AG04450 (cell line): ENCODE results near the gene CCDC167. TPM values are rescaled to one million over a fixed set of nuclear protein-coding genes. Genes with fewer than 3 reads are reported as not detected.
"Not testable (repeated sequence)": the region's sequence is repeated elsewhere in the genome, so short reads cannot be mapped to it uniquely, and the experiment has no call there.

ENCODE experiments used
- CTCF ChIA-PET: fragments of 300-600, 350-600 bp; formaldehyde crosslinking; extraction: SDS; loops from one replicate; lab custom pipeline; 2022; ENCODE audit warnings: antibody characterized with exemption, inconsistent platforms; lab: Charles Lee
- POLR2A ChIA-PET: fragments of 350-600 bp; formaldehyde crosslinking; extraction: SDS; loops from one replicate; lab custom pipeline; 2021; ENCODE audit warnings: antibody characterized with exemption, inconsistent platforms; lab: Yijun Ruan, JAX
- DNase-seq: peaks from one replicate; pipeline ENCODE4 v3.0.0-alpha.2; 2011; ENCODE audit warnings: low read depth, low spot score
- H3K27ac ChIP-seq: one replicate; pipeline ENCODE4 v1.5.1; 2012; ENCODE audit warnings: low read depth, low read length, control low read depth
- H3K27me3 ChIP-seq: one replicate; pipeline ENCODE4 v1.6.0; 2012; ENCODE audit warnings: low read length; ENCODE audit not compliant: control insufficient read depth, insufficient read depth
- H3K4me3 ChIP-seq: 2 replicates; pipeline ENCODE4 v1.5.1; 2011; ENCODE audit warnings: mild to moderate bottlenecking, low read depth, low read length, control low read depth
- H3K9me3 ChIP-seq: 2 replicates; pipeline ENCODE4 v1.5.1; 2012; ENCODE audit warnings: low read length; ENCODE audit not compliant: control insufficient read depth, insufficient read depth
- polyA plus RNA-seq: library from polyadenylated mRNA; depleted of rRNA; stranded (reverse); fragments of >200 nt; gene quantifications from 2 replicates; pipeline ENCODE4 v1.2.3, GENCODE V29; 2011
- TF ChIP-seq, protein P1 (sequence below): IDR thresholded peaks from 2 replicates; pipeline ENCODE4 v1.5.1; 2011; ENCODE audit warnings: low read depth, low read length, control low read depth, inconsistent platforms

Gene CCDC167
- polyA plus RNA-seq, 1 experiment = 27.3 TPM

DNA sequence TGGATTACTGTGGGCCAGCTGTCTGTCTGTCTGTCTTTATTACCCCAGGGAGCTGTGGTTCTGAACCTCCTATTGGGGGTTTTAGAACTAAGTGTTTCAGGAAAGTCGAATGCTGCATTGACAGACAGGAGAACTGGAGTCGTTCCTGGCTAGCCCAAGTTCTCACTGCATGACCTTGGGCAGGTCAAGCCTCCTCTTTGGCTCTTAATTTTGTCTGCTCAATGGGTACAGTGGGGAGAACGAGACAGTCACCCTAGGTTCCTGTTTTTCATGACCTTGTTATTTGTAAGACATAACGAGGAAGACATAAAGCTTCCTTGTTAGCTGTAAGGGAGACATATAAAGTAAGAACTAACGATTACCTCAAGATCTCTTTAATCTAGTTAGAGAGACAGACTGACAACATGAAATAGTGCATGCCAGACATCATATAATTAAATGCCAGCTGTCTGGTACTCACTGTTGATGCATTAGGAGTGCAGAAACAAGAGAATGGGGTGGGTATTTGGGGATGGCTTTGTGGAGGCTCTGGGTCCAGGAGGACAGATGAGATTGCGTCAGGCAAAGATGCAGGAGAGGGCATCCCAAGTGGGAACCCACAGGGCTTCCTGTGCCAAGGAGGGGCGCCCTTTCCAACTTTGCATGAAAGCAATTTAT lies 3.7 kb upstream of the CCDC167 start:
- Histone ChIP-seq H3K27me3 (peaks cover 19% of the 10 kb centered on the region), H3K9me3 (no peaks in the 10 kb centered on the region), H3K4me3 (no peak overlapping the region), H3K27ac (no peak overlapping the region)
- ChIA-PET CTCF (no interaction called here), POLR2A (no interaction called here)
- TF ChIP-seq, protein P1, sequence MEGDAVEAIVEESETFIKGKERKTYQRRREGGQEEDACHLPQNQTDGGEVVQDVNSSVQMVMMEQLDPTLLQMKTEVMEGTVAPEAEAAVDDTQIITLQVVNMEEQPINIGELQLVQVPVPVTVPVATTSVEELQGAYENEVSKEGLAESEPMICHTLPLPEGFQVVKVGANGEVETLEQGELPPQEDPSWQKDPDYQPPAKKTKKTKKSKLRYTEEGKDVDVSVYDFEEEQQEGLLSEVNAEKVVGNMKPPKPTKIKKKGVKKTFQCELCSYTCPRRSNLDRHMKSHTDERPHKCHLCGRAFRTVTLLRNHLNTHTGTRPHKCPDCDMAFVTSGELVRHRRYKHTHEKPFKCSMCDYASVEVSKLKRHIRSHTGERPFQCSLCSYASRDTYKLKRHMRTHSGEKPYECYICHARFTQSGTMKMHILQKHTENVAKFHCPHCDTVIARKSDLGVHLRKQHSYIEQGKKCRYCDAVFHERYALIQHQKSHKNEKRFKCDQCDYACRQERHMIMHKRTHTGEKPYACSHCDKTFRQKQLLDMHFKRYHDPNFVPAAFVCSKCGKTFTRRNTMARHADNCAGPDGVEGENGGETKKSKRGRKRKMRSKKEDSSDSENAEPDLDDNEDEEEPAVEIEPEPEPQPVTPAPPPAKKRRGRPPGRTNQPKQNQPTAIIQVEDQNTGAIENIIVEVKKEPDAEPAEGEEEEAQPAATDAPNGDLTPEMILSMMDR = no peak
- no peak for DNase-seq

DNA sequence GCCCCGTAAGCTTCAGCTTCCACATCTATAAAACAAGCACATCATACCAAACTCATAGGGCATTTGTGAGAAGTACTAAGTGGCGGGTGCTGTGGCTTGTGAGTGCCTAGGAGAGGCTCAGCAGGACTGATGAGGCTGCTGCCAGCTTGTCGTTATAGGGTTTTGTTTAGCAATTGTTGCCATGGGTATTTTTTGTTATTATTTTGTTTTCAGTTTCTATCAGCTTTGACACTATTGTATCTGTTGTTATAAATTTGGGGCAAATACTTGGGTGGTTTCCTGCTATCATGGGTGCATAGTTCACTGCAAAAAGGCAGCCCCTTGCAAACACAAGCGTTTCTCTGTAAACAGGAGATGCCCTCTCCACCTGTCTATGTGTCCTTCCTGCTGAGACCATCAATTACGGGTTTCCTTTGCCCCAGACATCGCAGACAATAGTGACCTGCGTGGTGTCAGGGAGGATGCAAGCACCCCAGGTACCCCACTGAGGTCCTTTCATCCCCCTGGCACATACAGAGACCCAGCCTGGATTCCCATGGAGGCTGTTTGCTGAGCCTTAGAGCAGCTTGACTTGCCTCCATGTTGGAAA lies 3.1 kb upstream of the CCDC167 start:
- ChIA-PET POLR2A (no interaction called here), CTCF (no interaction called here)
- Histone ChIP-seq H3K4me3 (no peak overlapping the region), H3K27ac (no peak overlapping the region), H3K9me3 (no peaks in the 10 kb centered on the region), H3K27me3 (peaks cover 16% of the 10 kb centered on the region)
- no peak for DNase-seq
- TF ChIP-seq, protein P1 = no peak

DNA sequence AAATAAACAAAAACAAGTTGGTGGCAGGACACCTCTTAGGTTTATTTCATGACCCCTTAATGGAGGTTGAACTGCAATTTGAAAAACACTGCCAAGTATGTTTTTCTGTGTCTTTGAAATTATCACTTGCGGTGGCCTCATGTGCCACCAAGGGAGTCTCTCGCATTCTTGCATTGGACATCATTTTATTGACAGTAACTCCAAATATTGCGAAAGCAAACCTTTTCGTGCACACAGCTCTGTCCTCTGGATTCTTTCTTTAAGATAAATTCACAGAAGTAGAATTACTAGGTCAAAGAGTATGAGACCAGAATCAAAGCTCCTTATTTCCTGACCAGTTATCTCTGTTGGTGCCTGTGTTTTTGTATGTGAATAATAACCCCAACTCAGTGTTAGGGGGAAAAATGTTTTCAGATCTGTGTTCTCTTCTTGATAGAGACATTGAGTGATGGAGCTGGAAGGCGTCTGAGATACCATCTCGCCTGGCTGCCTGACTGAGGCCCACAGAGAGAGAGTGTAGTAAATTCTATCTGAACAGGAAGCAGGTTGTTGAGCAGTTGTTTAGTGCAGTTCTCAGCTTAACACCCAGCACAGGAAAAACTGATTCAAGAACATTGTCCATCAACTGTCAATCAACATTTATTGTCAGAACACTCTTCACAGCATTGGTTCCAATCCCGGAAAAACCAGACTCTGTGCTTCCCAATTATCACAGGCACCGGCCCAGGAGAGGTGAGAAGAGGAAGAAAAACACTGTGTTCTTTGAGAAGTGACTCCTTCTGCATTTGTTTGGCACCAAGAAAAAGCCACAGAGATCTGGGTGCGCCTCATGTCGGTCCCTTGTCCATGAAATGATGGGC lies 2.2 kb upstream of the CCDC167 start:
- H3K9me3 ChIP-seq = no peaks in the 10 kb centered on the region
- TF ChIP-seq, protein P1 = no peak
- POLR2A ChIA-PET = no interaction called here

DNA sequence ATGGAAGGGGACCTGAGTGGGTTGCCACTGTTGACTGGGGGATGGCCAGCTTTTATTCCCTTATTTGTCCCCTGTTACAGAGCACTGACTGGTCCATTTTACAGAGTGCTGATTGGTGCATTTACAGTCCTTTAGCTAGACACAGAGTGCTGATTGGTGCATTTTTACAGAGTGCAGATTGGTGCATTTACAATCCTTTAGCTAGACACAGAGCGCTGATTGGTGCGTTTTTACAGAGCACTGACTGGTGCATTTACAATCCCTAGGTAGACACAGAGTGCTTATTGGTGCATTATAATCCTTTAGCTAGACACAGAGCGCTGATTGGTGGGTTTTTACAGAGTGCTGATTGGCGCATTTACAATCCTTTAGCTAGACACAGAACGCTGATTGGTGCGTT lies 1.2 kb upstream of the CCDC167 start:
- POLR2A ChIA-PET = not testable (repeated sequence)
- CTCF ChIA-PET = interaction anchor here (0.7 kb wide), 2 partner anchors 65 kb away, joined by 3 read pairs; no protein-coding TSS in a partner anchor

More for the DNA sequence above, 2.2 kb upstream of the CCDC167 start:
- CTCF ChIA-PET = interaction anchor here (0.7 kb wide), 1 partner anchor 64 kb away, joined by 3 read pairs; no protein-coding TSS in a partner anchor
- Histone ChIP-seq H3K27me3 (peaks cover 16% of the 10 kb centered on the region), H3K4me3 (no peak overlapping the region), H3K27ac (no peak overlapping the region)
- no peak for DNase-seq

DNA sequence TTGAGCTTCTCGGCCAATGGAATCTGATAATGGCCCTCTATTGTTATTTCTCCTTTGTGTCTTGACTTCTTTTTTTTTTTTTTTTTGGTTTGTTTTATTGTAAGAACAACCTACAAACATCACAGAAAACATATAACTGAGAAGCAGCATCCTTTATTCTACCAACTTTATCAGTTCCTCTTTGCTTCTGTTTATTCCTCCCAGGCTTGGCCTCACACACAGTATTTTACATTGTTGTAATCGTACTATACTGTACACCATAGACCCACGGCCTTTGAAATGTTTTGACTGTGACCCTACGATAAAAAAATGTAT lies 558 bp upstream of the CCDC167 start:
- CTCF ChIA-PET = interaction anchor here (0.7 to 1.2 kb wide), 4 partner anchors 15 to 257 kb away, joined by 3 to 10 read pairs (median 3); no protein-coding TSS in a partner anchor
- H3K4me3 ChIP-seq = no peak overlapping the region; the same call in 1 of the 2 replicates
- H3K27ac ChIP-seq = no peak overlapping the region
- peaks cover 7% of the 10 kb centered on the region for H3K27me3 ChIP-seq
- POLR2A ChIA-PET = no interaction called here
- TF ChIP-seq, protein P1 = no peak
- no peaks in the 10 kb centered on the region for H3K9me3 ChIP-seq
- DNase-seq = no peak

More for the DNA sequence above, 1.2 kb upstream of the CCDC167 start:
- peaks cover 11% of the 10 kb centered on the region for H3K27me3 ChIP-seq
- H3K4me3 ChIP-seq, DNase-seq, H3K27ac ChIP-seq, H3K9me3 ChIP-seq: not testable (repeated sequence)
